ENCODE measurements around the gene CALML6. TPM values are rescaled to one million over a fixed set of nuclear protein-coding genes. Genes with fewer than 3 reads are reported as not detected.

Gene CALML6
- polyA plus RNA-seq, 4 donors, result 0.18 to 2.6 TPM; not detected in 2

DNA sequence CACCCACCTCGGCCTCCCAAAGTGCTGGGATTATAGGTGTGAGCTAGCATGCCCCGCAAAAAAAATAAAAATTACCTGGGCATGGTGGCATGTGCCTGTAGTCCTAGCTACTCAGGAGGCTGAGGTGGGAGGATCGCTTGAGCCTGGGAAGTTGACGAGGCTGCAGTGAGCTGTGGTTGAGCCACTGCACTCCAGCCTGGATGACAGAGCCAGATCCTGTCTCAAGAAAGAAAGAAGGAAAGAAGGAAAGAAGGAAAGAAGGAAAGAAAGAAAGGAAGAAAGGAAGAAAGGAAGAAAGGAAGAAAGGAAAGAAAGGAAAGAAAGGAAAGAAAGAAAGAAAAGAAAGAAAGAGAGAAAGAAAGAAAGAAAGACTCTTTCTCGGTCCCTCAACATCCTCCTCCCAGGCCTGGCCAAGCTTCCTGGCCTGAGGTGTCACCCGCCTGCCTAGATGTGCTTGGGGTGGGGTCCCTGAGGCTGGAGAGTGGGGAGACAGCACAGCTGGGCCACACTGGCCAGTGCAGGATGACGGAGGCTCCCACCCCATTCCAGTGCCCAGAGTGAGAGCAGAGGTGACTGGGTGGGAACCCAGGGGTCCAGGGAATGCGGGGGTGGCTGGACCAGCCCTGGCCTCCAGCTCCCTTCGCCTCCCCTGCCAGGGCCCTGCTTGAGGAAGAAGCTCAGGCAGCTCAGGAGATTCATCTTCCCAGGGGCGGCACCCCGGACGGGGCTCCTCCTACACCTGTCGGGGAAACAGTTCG is 14.0 kb upstream of the CALML6 start:
- Histone ChIP-seq H3K27ac (ENCODE audit: low read depth in 1 of 3, low read length in 2 of 3) (no peak overlapping the region), H3K4me1 (ENCODE audit: control insufficient read depth in 3 of 3, insufficient read depth in 2 of 3, low read depth in 1 of 3, low read length in 2 of 3) (peaks cover 0 to 24% (median 0%) of the 10 kb centered on the region in 3 donors), H3K27me3 (ENCODE audit: control insufficient read depth in 3 of 3, insufficient read depth in 3 of 3, low read length in 3 of 3) (no peaks in the 10 kb centered on the region), H3K9me3 (ENCODE audit: control insufficient read depth in 2 of 2, insufficient read depth in 1 of 2, low read depth in 1 of 2, low read length in 1 of 2) (no peaks in the 10 kb centered on the region), H3K4me3 (ENCODE audit: low read depth in 1 of 3, low read length in 3 of 3) (no peak overlapping the region), H3K36me3 (ENCODE audit: control insufficient read depth in 3 of 3, insufficient read depth in 2 of 3, low read depth in 1 of 3, low read length in 3 of 3) (no peaks in the 10 kb centered on the region)
- 56 to 77% (median 77%) methylated on average over 14 of the region's 14 CpGs for WGBS, 3 donors
- DNase-seq (no peak), FAIRE-seq (no peak)

DNA sequence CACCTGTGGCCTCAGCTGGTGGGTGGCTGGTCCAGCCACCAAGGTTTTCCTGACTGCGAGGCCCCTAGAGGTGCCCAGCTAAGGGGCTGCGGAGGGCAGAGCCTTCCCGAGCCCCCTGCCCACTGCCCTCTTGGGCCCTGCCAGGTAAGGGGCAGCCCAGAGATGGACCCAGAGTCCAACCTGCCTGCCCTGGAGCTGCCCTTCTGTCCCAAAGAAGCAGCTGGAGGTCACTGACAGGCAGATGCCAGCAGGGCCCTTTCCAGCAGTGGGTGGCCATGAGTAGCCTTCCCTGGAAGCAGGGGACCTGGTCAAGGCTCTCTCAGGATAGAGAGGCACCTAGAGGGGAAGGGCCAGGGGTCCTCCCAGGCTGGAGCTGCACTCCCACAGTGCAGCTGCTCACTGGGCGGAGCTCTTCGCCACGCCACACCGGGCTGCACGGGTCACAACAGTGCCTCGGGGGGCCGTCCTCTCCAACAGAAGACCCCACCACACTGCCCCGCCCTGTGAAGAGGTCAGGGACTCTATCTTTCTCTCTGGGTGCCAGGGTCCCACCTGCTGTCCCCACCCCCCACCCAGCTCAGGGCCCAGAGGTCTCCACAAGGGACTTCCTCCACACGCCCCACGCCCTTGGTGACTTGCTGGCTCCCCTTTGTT is 13.3 kb upstream of the CALML6 start:
- WGBS, 3 donors, result 64 to 67% (median 67%) methylated on average over 12 to 13 of the region's 13 CpGs
- H3K4me3 ChIP-seq (ENCODE audit: low read depth in 1 of 3, low read length in 3 of 3), result no peak overlapping the region
- no peaks in the 10 kb centered on the region for H3K9me3 ChIP-seq (ENCODE audit: control insufficient read depth in 2 of 2, insufficient read depth in 1 of 2, low read depth in 1 of 2, low read length in 1 of 2)
- H3K36me3 ChIP-seq (ENCODE audit: control insufficient read depth in 3 of 3, insufficient read depth in 2 of 3, low read depth in 1 of 3, low read length in 3 of 3), result peaks cover 0 to 5% (median 0%) of the 10 kb centered on the region in 3 donors
- no peaks in the 10 kb centered on the region for H3K27me3 ChIP-seq (ENCODE audit: control insufficient read depth in 3 of 3, insufficient read depth in 3 of 3, low read length in 3 of 3)
- H3K4me1 ChIP-seq (ENCODE audit: control insufficient read depth in 3 of 3, insufficient read depth in 2 of 3, low read depth in 1 of 3, low read length in 2 of 3), result peaks cover 0 to 18% (median 0%) of the 10 kb centered on the region in 3 donors
- DNase-seq (peak in 1 of 2 donors; percentile 6), FAIRE-seq (no peak)
- H3K27ac ChIP-seq (ENCODE audit: low read depth in 1 of 3, low read length in 2 of 3), result no peak overlapping the region

DNA sequence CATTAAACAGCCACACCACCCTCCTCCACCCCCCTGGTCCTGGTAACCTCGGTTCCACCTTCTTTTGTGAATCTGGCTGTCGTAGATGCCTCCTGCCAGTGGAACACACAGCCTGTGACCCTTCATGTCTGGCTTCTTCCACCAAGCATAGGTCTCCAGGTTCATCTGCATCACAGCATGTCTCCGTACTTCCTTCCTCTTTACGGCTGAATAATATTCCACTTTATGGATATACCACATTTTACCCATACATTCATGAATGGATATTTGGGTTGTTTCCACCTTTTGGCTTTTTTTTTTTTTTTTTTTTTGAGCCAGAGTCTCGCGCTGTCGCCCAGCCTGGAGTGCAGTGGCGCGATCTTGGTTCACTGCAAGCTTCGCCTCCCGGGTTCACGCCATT is 11.8 kb upstream of the CALML6 start:
- no peak for FAIRE-seq
- no peak for DNase-seq
- 88 to 98% (median 96%) methylated on average over 12 of the region's 12 CpGs for WGBS, 3 donors

DNA sequence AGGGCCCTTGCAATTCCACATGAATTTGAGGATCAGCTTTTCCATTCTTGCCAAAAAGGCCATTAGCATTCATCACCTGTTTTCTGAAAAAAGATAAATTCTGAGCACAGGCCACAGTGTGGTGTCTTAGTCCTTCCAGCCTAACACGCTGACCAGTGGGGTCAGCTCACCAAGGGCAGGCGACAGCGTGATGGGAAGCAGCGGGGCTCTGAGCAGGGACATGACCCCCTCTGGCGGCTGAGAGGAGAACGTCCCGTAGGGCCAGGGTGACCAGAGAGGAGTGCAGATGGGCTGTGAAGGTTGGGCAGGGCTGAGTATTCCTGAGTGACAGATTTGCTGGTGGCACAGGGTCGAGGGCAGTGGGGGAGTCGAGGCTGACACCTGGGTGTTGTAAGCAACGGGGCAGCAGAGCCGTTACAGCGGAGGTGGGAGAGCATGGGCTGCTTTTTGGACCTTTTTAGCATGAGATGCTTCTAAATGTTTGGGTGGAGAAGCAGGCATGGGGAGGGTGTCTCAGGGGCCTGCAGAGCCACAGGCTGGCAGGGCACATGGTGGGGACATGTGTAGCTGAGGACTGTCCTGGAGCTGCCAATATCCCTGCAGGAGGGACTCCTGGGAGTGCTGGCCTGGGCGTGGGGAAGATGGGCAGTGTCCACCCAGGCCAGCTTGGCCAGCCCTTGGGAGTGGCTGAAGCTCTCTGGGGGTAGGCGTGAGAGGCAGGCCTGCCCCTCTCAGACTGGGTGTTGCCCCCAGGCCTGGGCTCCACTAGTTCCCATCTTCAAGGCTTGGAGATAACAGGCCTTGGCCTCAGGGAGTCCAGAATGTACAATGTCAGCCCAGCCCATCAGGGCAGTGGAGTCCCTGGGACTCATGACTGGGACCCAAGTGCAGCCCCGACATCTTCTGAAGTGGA is 8.6 kb upstream of the CALML6 start:
- H3K27me3 ChIP-seq (ENCODE audit: control insufficient read depth in 3 of 3, insufficient read depth in 3 of 3, low read length in 3 of 3), result no peaks in the 10 kb centered on the region
- H3K4me3 ChIP-seq (ENCODE audit: low read depth in 1 of 3, low read length in 3 of 3), result no peak overlapping the region
- H3K4me1 ChIP-seq (ENCODE audit: control insufficient read depth in 3 of 3, insufficient read depth in 2 of 3, low read depth in 1 of 3, low read length in 2 of 3), result peaks cover 2 to 18% (median 5%) of the 10 kb centered on the region in 3 donors
- FAIRE-seq (no peak), DNase-seq (peak; percentile 84)
- peaks cover 0 to 11% (median 0%) of the 10 kb centered on the region in 3 donors for H3K36me3 ChIP-seq (ENCODE audit: control insufficient read depth in 3 of 3, insufficient read depth in 2 of 3, low read depth in 1 of 3, low read length in 3 of 3)
- no peaks in the 10 kb centered on the region for H3K9me3 ChIP-seq (ENCODE audit: control insufficient read depth in 2 of 2, insufficient read depth in 1 of 2, low read depth in 1 of 2, low read length in 1 of 2)
- 21 to 26% (median 24%) methylated on average over 15 of the region's 15 CpGs for WGBS, 3 donors
- H3K27ac ChIP-seq (ENCODE audit: low read depth in 1 of 3, low read length in 2 of 3), result no peak overlapping the region

More for the DNA sequence above, 11.8 kb upstream of the CALML6 start:
- no peak overlapping the region for H3K4me3 ChIP-seq (ENCODE audit: low read depth in 1 of 3, low read length in 3 of 3)
- no peaks in the 10 kb centered on the region for H3K27me3 ChIP-seq (ENCODE audit: control insufficient read depth in 3 of 3, insufficient read depth in 3 of 3, low read length in 3 of 3)
- no peaks in the 10 kb centered on the region for H3K9me3 ChIP-seq (ENCODE audit: control insufficient read depth in 2 of 2, insufficient read depth in 1 of 2, low read depth in 1 of 2, low read length in 1 of 2)
- peaks cover 0 to 11% (median 0%) of the 10 kb centered on the region in 3 donors for H3K36me3 ChIP-seq (ENCODE audit: control insufficient read depth in 3 of 3, insufficient read depth in 2 of 3, low read depth in 1 of 3, low read length in 3 of 3)
- H3K4me1 ChIP-seq (ENCODE audit: control insufficient read depth in 3 of 3, insufficient read depth in 2 of 3, low read depth in 1 of 3, low read length in 2 of 3), result peaks cover 0 to 17% (median 2%) of the 10 kb centered on the region in 3 donors
- no peak overlapping the region for H3K27ac ChIP-seq (ENCODE audit: low read depth in 1 of 3, low read length in 2 of 3)

DNA sequence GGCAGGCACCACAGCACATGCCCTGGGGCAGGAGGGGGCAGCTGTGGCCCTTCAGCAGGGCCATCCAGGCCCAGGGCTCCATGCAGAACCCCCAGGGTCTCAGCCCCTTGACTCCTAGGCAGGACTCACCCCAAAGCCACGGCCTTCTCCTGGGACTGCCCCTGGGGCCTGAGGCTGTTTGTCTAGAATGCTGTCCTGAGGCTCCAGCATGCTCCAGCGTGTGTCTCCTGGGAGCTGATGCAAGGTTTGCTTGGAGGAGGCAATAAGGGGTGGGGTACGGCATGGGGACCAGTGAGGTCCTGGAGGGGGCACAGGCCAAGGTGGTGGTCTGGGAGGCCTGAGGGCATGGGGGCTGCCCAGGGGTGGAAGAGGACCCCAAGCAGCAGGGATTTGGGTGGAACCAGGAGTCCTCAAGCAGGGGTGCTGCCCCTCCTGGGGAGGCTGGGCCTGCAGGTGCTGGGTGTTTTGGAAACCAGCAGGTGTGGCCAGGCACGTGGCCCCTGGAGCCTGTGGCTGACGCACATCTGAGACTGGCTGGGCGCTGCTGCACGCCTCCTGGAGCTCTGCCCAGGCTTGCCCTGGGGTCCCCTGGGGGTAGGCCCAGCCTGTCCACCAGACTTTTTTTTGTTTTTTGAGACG is 7.8 kb upstream of the CALML6 start:
- FAIRE-seq, result no peak
- Histone ChIP-seq H3K4me3 (ENCODE audit: low read depth in 1 of 3, low read length in 3 of 3) (no peak overlapping the region), H3K4me1 (ENCODE audit: control insufficient read depth in 3 of 3, insufficient read depth in 2 of 3, low read depth in 1 of 3, low read length in 2 of 3) (peaks cover 2 to 16% (median 5%) of the 10 kb centered on the region in 3 donors), H3K27ac (ENCODE audit: low read depth in 1 of 3, low read length in 2 of 3) (no peak overlapping the region), H3K36me3 (ENCODE audit: control insufficient read depth in 3 of 3, insufficient read depth in 2 of 3, low read depth in 1 of 3, low read length in 3 of 3) (peaks cover 0 to 11% (median 0%) of the 10 kb centered on the region in 3 donors), H3K27me3 (ENCODE audit: control insufficient read depth in 3 of 3, insufficient read depth in 3 of 3, low read length in 3 of 3) (no peaks in the 10 kb centered on the region), H3K9me3 (ENCODE audit: control insufficient read depth in 2 of 2, insufficient read depth in 1 of 2, low read depth in 1 of 2, low read length in 1 of 2) (no peaks in the 10 kb centered on the region)
- DNase-seq, result no peak
- WGBS, 3 donors, result 66 to 83% (median 73%) methylated on average over 4 to 8 of the region's 8 CpGs

DNA sequence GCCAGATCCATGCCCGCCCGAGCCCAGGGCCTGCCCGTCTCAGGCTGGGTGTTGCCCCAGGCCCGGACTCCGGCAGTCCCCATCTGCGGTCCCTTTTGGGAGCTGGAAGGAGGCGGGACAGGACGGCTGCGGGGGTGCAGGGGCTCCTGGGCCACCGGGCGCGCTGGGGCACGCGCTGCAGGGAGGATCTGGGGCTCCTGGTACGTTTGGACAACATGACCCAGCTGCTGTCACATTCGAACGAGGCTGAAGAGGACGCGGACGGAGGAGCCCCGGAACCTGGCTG is 6.6 kb upstream of the CALML6 start:
- Histone ChIP-seq H3K27ac (ENCODE audit: low read depth in 1 of 3, low read length in 2 of 3) (peak overlapping the region; percentile 74 to 96 (median 75)), H3K36me3 (ENCODE audit: control insufficient read depth in 3 of 3, insufficient read depth in 2 of 3, low read depth in 1 of 3, low read length in 3 of 3) (peaks cover 0 to 11% (median 0%) of the 10 kb centered on the region in 3 donors), H3K4me3 (ENCODE audit: low read depth in 1 of 3, low read length in 3 of 3) (peak overlapping the region; percentile 60 to 81 (median 65)), H3K27me3 (ENCODE audit: control insufficient read depth in 3 of 3, insufficient read depth in 3 of 3, low read length in 3 of 3) (no peaks in the 10 kb centered on the region), H3K9me3 (ENCODE audit: control insufficient read depth in 2 of 2, insufficient read depth in 1 of 2, low read depth in 1 of 2, low read length in 1 of 2) (no peaks in the 10 kb centered on the region), H3K4me1 (ENCODE audit: control insufficient read depth in 3 of 3, insufficient read depth in 2 of 3, low read depth in 1 of 3, low read length in 2 of 3) (peaks cover 2 to 16% (median 5%) of the 10 kb centered on the region in 3 donors)
- WGBS, 3 donors, result 6 to 7% (median 6%) methylated on average over 15 to 21 of the region's 21 CpGs
- FAIRE-seq, result no peak
- peak in 1 of 2 donors; percentile 37 for DNase-seq

DNA sequence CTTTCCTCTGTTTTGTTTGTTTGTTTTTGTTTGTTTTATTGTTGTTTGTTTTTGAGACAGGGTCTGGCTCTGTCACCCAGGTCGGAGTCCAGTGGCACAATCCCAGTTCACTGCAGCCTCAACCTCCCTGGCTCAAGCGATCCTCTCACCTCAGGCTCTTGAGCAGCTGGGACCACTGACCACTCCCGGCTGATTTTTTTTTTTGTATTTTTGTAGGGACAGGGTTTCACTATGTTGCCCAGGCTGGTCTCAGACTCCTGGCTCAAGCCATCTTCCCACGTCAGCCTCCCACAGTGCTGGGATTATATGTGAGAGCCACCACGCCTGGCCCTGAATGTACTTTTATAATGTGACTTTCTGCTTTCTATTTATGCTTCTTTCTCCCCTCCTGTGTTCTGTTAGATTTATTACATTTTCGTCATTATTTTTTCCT is 5.0 kb upstream of the CALML6 start:
- WGBS, 3 donors, result 80 to 85% (median 80%) methylated on average over 6 of the region's 6 CpGs
- H3K27ac ChIP-seq (ENCODE audit: low read depth in 1 of 3, low read length in 2 of 3), result peak overlapping the region in 2 of 3 donors; percentile 62 to 87
- H3K36me3 ChIP-seq (ENCODE audit: control insufficient read depth in 3 of 3, insufficient read depth in 2 of 3, low read depth in 1 of 3, low read length in 3 of 3), result peaks cover 0 to 11% (median 0%) of the 10 kb centered on the region in 3 donors
- FAIRE-seq, result no peak
- H3K4me1 ChIP-seq (ENCODE audit: control insufficient read depth in 3 of 3, insufficient read depth in 2 of 3, low read depth in 1 of 3, low read length in 2 of 3), result peaks cover 2 to 31% (median 5%) of the 10 kb centered on the region in 3 donors
- no peaks in the 10 kb centered on the region for H3K27me3 ChIP-seq (ENCODE audit: control insufficient read depth in 3 of 3, insufficient read depth in 3 of 3, low read length in 3 of 3)
- DNase-seq, result no peak
- H3K9me3 ChIP-seq (ENCODE audit: control insufficient read depth in 2 of 2, insufficient read depth in 1 of 2, low read depth in 1 of 2, low read length in 1 of 2), result no peaks in the 10 kb centered on the region
- H3K4me3 ChIP-seq (ENCODE audit: low read depth in 1 of 3, low read length in 3 of 3), result peak overlapping the region in 1 of 3 donors; percentile 49
